ENCODE measurements around the gene TAS1R3.

DNA sequence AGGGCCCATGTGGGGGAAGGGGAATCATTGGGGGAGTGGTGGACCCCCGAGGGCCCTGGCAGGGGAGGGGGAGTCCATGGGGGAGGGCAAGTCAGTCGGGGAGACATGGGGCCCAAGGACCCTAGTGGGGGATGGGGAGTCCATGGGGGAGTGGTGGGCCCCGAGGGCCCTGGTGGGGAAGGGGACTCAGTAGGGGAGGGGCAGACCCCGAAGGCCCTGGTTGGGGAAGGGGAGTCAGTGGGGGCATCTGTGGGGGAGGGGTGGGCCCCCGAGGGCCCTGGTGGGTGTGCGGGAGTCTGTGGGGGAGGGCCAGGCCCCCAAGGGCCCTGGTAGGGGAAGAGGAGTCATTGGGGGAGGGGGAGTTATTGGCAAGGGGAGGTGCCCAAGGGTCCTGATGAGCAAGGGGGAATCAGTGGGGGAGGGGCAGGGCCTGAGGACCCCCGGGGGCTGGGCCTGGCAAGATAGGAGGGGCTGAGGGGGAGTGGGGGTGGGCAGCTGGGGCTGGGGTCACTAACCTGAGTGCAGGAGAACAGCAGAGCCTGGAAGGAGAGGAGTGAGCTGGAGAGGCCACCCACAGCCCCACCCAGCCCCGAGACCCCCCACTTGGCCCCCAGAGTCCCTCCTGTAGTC, 25.2 kb downstream of the TAS1R3 start:
- TF ChIP-seq RAD21 (IDR thresholded peaks at IDR 0.05; ENCODE audit: low read depth) (no peak), EP300 (IDR thresholded peaks at IDR 0.05; ENCODE audit: borderline replicate concordance) (no peak), TAF1 (IDR thresholded peaks at IDR 0.05; ENCODE audit: low read depth) (no peak), NFIC (IDR thresholded peaks at IDR 0.05) (no peak), YY1 (IDR thresholded peaks at IDR 0.05; ENCODE audit: low read depth) (no peak)
- TF ChIP-seq, protein P1, sequence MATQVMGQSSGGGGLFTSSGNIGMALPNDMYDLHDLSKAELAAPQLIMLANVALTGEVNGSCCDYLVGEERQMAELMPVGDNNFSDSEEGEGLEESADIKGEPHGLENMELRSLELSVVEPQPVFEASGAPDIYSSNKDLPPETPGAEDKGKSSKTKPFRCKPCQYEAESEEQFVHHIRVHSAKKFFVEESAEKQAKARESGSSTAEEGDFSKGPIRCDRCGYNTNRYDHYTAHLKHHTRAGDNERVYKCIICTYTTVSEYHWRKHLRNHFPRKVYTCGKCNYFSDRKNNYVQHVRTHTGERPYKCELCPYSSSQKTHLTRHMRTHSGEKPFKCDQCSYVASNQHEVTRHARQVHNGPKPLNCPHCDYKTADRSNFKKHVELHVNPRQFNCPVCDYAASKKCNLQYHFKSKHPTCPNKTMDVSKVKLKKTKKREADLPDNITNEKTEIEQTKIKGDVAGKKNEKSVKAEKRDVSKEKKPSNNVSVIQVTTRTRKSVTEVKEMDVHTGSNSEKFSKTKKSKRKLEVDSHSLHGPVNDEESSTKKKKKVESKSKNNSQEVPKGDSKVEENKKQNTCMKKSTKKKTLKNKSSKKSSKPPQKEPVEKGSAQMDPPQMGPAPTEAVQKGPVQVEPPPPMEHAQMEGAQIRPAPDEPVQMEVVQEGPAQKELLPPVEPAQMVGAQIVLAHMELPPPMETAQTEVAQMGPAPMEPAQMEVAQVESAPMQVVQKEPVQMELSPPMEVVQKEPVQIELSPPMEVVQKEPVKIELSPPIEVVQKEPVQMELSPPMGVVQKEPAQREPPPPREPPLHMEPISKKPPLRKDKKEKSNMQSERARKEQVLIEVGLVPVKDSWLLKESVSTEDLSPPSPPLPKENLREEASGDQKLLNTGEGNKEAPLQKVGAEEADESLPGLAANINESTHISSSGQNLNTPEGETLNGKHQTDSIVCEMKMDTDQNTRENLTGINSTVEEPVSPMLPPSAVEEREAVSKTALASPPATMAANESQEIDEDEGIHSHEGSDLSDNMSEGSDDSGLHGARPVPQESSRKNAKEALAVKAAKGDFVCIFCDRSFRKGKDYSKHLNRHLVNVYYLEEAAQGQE (IDR thresholded peaks at IDR 0.05; ENCODE audit: low read depth) = no peak
